ENCODE data around the gene ENOSF1. TPM values are rescaled to one million over a fixed set of nuclear protein-coding genes. Genes with fewer than 3 reads are reported as not detected.

ENOSF1 gene
- total RNA-seq, 1 donor, result 16.1 TPM

DNA sequence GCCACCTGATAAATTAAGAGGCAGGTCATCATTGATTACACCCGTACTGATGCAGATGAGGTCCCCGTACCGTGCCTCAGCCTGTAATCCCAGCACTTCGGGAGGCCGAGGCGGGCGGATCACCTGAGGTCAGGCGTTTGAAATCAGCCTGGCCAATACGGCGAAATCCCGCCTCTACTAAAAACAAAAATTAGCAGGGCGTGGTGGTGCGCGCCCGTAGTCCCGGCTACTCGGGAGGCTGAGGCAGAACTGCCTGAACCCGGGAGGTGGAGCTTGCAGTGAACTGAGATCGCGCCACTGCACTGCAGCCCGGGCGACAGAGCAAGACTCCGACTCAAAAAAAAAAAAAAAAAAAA is 683 bp upstream of the ENOSF1 start:
- H3K27me3 ChIP-seq (ENCODE audit: insufficient read depth, low read length), result peaks cover 3% of the 10 kb centered on the region

DNA sequence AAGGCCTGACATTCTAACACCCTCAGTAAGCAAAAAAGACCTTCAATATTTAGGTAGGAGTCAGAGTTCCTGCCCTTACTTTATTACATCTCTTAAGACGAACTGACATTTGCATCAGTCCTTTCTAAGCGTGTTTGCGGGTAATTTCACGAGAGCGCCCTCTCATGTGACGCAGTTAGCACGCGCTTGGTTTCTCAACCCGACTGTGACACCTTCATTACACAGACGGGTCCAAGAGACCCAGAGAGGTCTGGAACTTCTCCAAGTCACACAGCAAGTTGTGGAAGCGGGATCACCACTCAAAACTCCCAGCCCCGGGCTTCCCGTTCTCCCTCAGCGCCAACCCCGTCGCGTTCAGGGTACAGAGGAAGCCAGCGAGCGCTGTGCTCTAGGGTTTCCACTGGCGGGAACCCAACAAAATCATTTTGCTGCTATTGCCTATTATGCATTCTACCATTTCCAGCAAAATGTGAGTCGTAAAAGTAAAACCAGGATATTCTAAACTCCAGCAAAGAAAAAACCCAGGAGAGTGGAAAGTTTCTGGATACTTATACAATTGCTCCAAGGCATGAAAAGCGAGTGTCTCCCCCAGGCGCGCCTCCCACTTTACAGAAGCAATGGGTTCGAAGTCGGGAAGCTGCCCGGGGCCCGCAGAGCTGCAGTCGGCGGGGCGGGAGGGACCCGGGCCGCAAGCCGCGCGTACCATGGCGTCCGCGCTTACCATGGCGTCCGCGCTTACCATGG is 601 bp downstream of the ENOSF1 start:
- H3K4me1 ChIP-seq (ENCODE audit: insufficient read depth, low read length), result peaks cover 15% of the 10 kb centered on the region
- peaks cover 3% of the 10 kb centered on the region for H3K27me3 ChIP-seq (ENCODE audit: insufficient read depth, low read length)
- H3K4me3 ChIP-seq (ENCODE audit: low read length), result peak overlapping the region; percentile 45

More for the DNA sequence above, 683 bp upstream of the ENOSF1 start:
- no peaks in the 10 kb centered on the region for H3K9me3 ChIP-seq (ENCODE audit: low read depth, low read length)
- H3K4me3 ChIP-seq (ENCODE audit: low read length), result no peak overlapping the region
- peaks cover 15% of the 10 kb centered on the region for H3K4me1 ChIP-seq (ENCODE audit: insufficient read depth, low read length)

DNA sequence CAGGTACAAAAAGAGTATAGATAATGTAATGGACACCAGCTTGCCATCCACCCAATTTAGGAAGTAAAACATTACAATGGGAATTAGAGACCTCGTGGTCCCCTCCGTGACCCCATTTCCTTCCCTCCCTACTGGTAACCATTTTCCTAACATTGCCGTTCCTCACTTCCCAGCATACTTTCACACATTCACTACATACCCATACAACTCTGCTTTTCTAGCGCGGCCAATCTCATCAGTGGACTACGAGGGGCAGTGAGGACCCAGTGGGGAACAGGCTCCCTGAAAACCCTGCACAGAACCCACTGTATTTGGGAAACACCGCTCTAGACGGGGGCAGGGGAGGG is 1.1 kb downstream of the ENOSF1 start:
- Histone ChIP-seq H3K9me3 (ENCODE audit: low read depth, low read length) (no peaks in the 10 kb centered on the region), H3K27me3 (ENCODE audit: insufficient read depth, low read length) (peaks cover 3% of the 10 kb centered on the region), H3K4me3 (ENCODE audit: low read length) (peak overlapping the region; percentile 45), H3K4me1 (ENCODE audit: insufficient read depth, low read length) (peaks cover 15% of the 10 kb centered on the region)

More for the DNA sequence above, 601 bp downstream of the ENOSF1 start:
- no peaks in the 10 kb centered on the region for H3K9me3 ChIP-seq (ENCODE audit: low read depth, low read length)

DNA sequence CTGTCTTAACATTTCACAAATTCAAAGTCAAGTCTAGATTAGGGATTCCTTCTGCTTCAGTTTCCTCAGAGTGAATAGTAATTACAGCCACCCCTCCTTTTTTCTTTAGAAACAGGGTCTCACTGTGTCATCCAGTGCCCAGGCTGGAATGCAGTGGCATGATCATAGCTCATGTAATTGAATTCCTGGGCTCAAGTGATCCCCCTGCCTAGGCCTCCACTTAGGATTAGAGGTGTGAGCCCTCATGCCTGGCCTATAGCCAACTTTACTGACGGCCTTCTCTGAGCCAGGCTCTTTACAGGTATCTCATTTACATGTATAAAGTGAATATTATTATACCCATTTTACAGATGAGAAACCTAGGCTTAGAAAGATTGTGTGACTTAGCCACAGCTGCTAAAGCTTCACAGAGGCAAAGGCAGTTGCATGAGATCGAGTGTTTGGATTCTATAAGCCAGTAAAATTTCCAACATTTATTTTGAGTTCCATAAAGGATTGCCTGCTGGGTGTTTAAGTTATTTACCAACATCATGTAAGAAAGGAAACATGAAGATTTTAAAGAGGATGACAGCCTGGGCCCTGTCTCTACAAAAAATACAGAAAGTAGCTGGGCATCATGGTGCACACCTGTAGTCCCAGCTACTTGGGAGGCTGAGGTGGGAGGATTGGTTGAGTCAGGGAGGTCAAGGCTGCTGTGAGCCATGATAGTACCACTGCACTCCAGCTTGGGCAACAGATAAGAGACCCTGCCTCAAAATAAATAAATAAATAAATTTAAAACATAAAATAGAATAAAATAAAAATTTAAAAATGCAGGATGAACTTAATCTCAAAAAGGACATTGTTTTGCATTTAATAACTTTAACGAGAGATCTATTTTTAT is 1.8 kb downstream of the ENOSF1 start:
- H3K9me3 ChIP-seq (ENCODE audit: low read depth, low read length), result no peaks in the 10 kb centered on the region
- H3K4me1 ChIP-seq (ENCODE audit: insufficient read depth, low read length), result peaks cover 15% of the 10 kb centered on the region
- peaks cover 3% of the 10 kb centered on the region for H3K27me3 ChIP-seq (ENCODE audit: insufficient read depth, low read length)
- peak overlapping the region; percentile 45 for H3K4me3 ChIP-seq (ENCODE audit: low read length)

DNA sequence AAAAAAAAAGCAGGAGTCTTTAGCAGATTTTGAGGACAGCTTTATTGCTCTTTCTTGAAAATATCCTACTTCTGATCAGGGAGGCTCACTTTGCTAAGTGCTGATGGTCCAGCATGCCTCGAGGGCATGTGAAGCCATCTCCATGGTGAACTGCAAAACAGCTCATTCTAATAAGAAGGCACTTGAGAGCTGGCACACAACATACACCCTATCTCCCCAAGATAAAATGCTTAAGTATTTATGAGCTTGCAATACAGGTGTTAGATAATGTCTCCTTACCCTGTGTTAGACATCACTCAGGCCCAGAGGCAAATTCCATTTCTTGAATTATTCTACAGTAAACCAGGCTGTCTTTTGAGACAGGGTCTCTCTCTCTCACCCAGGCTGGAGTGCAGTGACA is 2.7 kb downstream of the ENOSF1 start:
- Histone ChIP-seq H3K4me1 (ENCODE audit: insufficient read depth, low read length) (peaks cover 15% of the 10 kb centered on the region), H3K4me3 (ENCODE audit: low read length) (no peak overlapping the region), H3K9me3 (ENCODE audit: low read depth, low read length) (no peaks in the 10 kb centered on the region), H3K27me3 (ENCODE audit: insufficient read depth, low read length) (peaks cover 3% of the 10 kb centered on the region)

DNA sequence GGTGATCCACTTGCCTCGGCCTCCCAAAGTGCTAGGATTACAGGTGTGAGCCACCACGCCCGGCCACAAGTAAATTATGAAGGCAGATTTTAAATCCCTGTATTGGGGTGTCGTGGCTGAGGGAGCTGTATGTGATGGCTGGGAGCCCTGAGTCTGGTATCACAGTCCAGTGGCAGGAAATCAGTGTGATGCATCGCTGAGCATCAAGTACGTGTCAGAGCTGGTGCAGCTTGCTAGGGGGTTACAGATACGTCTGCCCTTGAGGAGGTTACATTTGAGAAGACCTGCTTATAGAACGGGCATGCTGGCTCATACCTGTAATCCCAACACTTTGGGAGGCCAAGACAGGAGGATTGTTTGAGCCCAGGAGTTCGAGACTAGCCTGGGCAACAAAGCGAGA is 4.3 kb downstream of the ENOSF1 start:
- H3K9me3 ChIP-seq (ENCODE audit: low read depth, low read length), result no peaks in the 10 kb centered on the region
- no peak overlapping the region for H3K4me3 ChIP-seq (ENCODE audit: low read length)
- peaks cover 15% of the 10 kb centered on the region for H3K4me1 ChIP-seq (ENCODE audit: insufficient read depth, low read length)
- H3K27me3 ChIP-seq (ENCODE audit: insufficient read depth, low read length), result peaks cover 3% of the 10 kb centered on the region

DNA sequence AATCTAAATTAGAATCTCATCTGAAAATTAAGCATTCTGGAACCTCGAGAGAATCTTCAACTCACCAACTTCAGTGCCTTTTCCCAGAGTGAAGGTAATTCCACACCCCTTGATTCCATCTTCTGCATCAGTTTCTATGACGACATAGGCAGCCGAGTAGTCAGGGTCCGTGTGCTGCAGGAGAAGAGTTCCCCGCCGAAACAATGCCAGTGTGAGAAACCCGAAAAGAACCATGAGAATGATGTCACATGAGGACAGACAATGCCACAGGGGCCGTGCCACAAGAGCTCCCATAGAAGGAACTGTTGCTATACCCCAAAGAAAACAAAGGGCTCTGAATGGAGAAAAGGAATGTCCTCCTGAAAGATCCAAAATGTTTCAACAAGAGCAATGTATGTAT is 6.0 kb downstream of the ENOSF1 start:
- Histone ChIP-seq H3K9me3 (ENCODE audit: low read depth, low read length) (no peaks in the 10 kb centered on the region), H3K4me1 (ENCODE audit: insufficient read depth, low read length) (peaks cover 8% of the 10 kb centered on the region), H3K4me3 (ENCODE audit: low read length) (no peak overlapping the region), H3K27me3 (ENCODE audit: insufficient read depth, low read length) (no peaks in the 10 kb centered on the region)

DNA sequence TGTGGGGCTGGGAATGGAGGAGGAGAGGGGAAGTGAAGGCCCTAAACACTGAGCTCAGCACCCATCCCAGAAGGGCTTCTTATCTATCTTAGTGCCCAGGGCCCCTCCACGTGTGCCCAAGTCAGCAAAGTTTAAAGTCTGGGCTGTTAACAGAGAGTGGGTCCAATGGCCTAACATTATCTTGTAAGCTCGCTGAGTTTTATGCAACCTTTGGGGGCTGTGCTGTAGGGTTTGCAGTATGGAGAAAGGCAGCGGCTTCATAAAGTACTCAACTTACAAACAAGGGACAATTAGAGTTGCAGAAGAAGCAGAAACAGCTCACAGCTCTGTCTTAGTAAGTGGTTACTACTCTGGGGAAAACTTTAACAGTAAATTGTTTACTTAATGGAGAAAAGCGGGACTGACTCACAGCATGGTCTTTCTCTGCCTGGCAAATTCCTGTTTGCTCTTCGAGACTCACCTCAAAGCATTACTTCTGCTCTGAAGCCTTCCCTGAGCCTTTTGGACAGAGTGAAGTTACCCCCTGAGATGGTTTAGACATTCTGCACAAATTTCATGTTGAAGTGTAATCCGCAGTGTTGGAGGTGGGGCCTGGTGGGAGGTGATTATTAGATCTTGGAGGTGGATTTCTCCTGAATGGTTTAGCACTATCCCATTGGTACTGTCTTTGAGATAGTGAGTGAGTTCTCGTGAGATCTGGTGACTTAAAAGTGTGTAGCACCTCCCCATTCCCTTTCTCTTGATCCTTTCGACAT is 9.0 kb downstream of the ENOSF1 start:
- Histone ChIP-seq H3K4me1 (ENCODE audit: insufficient read depth, low read length) (no peaks in the 10 kb centered on the region), H3K4me3 (ENCODE audit: low read length) (no peak overlapping the region), H3K9me3 (ENCODE audit: low read depth, low read length) (no peaks in the 10 kb centered on the region), H3K27me3 (ENCODE audit: insufficient read depth, low read length) (no peaks in the 10 kb centered on the region)

DNA sequence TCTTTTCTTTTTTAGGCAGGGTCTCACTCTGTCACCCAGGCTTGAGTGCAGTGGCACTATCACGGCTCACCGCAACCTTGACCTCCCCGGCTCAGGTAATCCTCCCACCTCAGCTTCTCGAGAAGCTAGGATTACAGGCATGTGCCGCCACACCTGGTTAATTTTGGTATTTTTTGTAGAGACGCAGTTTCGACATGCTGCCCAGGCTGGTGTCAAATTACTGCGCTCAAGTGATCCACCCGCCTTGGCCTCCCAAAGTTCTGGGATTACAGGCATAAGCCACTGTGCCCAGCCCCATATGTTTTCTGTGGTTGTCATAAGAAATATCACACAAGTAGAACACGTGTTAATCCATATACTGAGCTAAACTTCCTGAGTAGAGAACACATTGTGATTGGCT is 14.6 kb downstream of the ENOSF1 start:
- Histone ChIP-seq H3K9me3 (ENCODE audit: low read depth, low read length) (no peaks in the 10 kb centered on the region), H3K4me1 (ENCODE audit: insufficient read depth, low read length) (no peaks in the 10 kb centered on the region), H3K4me3 (ENCODE audit: low read length) (no peak overlapping the region), H3K27me3 (ENCODE audit: insufficient read depth, low read length) (no peaks in the 10 kb centered on the region)

DNA sequence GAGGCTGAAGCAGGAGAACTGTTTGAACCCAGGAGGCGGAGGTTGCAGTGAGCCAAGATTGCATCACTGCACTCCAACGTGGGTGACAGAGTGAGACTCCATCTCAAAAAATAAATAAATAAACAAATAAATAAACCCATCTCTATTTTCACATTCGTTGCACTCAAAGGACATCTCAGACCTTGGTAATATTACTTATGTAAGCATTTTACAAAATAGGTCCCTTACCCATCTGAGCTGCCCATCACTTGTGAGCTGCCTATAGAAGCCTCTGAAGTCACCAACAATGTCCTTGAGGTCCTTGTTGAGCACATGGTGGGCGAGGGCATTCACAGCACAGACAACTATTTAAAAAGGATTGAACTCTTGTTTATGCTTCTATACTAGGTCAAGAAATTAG is 15.4 kb downstream of the ENOSF1 start:
- Histone ChIP-seq H3K4me3 (ENCODE audit: low read length) (no peak overlapping the region), H3K4me1 (ENCODE audit: insufficient read depth, low read length) (no peaks in the 10 kb centered on the region), H3K27me3 (ENCODE audit: insufficient read depth, low read length) (no peaks in the 10 kb centered on the region), H3K9me3 (ENCODE audit: low read depth, low read length) (no peaks in the 10 kb centered on the region)

DNA sequence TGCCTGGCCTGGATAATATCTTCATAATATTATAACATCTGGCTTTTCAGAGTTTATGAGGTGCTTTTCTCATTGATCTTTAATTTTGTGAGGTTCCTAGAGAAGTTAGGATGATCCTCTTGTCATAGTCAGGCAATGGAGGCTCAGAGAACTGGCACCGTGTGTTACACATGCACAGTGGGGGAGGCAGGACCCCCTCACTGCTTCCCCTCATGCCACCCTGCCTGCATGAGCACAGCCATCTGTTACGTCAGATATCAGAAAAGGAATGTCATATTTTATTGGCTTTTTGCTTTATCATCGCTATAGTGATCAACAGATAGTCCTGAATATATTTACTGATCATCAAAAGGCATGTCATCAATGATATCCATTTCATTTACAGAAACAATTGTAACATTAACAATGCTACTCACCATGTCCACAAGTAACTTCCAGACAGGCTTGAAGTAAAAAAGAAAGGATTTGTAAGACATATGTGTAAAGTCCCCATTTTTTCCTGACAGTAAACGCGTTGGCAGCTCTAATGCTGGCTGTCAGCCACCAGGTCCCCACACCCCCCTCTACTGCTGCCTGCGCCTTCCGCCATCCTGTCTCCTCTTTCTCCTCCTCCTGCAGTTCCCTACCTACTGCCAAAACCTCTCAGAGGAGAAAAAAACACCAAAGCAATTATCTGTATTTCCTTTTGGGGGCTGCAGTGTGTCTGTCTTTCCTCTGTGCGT is 18.8 kb downstream of the ENOSF1 start:
- H3K4me1 ChIP-seq (ENCODE audit: insufficient read depth, low read length), result no peaks in the 10 kb centered on the region
- H3K27me3 ChIP-seq (ENCODE audit: insufficient read depth, low read length), result no peaks in the 10 kb centered on the region
- H3K4me3 ChIP-seq (ENCODE audit: low read length), result no peak overlapping the region
- no peaks in the 10 kb centered on the region for H3K9me3 ChIP-seq (ENCODE audit: low read depth, low read length)

DNA sequence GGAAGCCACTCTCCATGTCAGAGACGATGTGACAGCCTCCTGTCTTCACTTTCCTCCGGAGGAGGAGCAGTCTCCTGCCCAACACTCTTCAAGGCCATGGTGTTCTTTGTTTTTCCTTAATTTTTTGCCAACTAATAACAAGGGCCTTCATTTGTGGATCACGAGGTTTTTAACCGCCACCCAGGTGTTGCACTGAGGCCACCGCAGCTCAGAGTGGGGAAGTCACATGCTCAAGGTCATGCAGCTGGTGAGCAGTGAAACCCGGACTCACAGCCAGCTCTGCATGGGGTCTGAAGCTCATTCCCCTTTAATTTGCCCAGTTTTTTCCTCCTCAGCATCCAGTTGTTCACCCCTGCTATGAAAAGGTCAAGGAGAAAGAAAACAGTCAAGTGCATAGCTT is 19.6 kb downstream of the ENOSF1 start:
- Histone ChIP-seq H3K4me1 (ENCODE audit: insufficient read depth, low read length) (no peaks in the 10 kb centered on the region), H3K4me3 (ENCODE audit: low read length) (no peak overlapping the region), H3K27me3 (ENCODE audit: insufficient read depth, low read length) (no peaks in the 10 kb centered on the region), H3K9me3 (ENCODE audit: low read depth, low read length) (no peaks in the 10 kb centered on the region)

DNA sequence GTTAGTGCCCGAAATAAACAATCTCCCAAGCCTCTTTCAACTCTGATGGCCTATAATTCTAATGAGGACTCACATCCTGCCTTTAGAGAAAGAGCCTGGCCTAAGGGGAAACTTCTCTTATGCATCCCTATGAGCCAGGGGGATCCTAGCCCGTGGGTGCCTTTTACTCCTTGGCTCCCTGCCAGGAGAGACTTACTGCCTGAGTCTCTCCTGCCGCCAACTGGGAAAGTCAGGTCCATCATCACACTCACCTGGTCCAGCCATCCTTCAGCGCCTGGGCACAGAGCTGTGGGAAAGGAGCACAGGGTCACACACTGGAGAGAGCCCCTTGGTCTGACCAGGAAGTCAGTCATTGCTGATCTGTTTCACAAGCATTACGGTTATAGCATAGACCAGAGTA is 24.1 kb downstream of the ENOSF1 start:
- Histone ChIP-seq H3K4me3 (ENCODE audit: low read length) (no peak overlapping the region), H3K9me3 (ENCODE audit: low read depth, low read length) (no peaks in the 10 kb centered on the region), H3K4me1 (ENCODE audit: insufficient read depth, low read length) (no peaks in the 10 kb centered on the region)

DNA sequence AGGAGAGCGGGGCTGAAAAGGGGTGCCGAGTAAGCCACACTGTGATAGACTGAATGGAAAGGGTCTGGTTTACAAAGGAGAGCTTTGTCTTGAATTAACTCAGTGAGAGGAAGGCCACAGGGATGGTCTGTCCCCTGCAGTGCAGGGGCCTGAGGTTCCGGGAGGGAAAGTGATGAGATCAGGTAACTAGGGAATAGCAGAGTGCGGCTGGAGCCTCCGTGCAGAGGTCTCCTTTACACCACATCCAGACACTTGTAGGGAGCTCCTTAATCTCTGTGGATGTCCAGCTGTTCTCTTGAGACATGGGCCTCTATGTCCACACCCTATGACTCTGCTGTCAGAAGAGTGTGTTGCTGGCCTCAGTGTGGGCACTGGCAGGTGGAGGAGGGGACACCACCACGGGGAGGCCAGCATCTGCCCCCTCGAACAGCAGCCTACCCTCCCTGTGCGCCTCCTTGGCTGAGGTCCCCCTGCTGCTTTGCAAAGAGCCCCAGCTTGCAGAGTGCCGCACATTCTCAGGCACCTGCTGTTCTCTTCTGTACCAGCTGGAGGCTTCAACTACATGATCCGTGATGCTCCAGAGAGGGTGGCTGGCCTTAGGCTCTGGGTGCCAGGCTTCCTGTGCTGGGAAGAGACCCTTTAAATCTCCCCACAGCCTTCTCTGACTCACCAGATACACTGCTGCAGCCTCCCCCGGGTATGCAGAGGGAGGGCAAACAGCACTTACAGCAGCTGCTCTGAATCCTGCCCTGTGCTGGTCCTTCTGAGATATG is 25.9 kb downstream of the ENOSF1 start:
- Histone ChIP-seq H3K9me3 (ENCODE audit: low read depth, low read length) (no peaks in the 10 kb centered on the region), H3K4me3 (ENCODE audit: low read length) (no peak overlapping the region), H3K27me3 (ENCODE audit: insufficient read depth, low read length) (no peaks in the 10 kb centered on the region), H3K4me1 (ENCODE audit: insufficient read depth, low read length) (peaks cover 10% of the 10 kb centered on the region)

More for the DNA sequence above, 24.1 kb downstream of the ENOSF1 start:
- no peaks in the 10 kb centered on the region for H3K27me3 ChIP-seq (ENCODE audit: insufficient read depth, low read length)

All from mononuclear cell (primary cell).